Measurements from ENCODE around the gene RERE.
A peak's percentile ranks its signal among the peaks of the same experiment; 100 is the strongest.

The RERE gene

GRCh38 chr1:8560611-8561544 is 256.6 kb downstream of the RERE start:
- 54 to 64% methylated on average over 2 of the region's 2 CpGs for WGBS, 2 experiments
- Histone ChIP-seq H3K9me3 (ENCODE audit: control insufficient read depth, low read length) (no peaks in the 10 kb centered on the region), H3K27me3 (ENCODE audit: control insufficient read depth, insufficient read depth, low read length, poor library complexity, severe bottlenecking) (no peaks in the 10 kb centered on the region), H3K27ac (ENCODE audit: insufficient read depth, low read depth, low read length, poor library complexity, severe bottlenecking) (peak overlapping the region; percentile 66), H3K36me3 (ENCODE audit: control insufficient read depth, insufficient read depth, low read length) (peaks cover 8% of the 10 kb centered on the region), H3K4me3 (ENCODE audit: insufficient read depth, low read depth, low read length) (no peak overlapping the region), H3K4me1 (ENCODE audit: control insufficient read depth, insufficient read depth, low read length) (peaks cover 3% of the 10 kb centered on the region)

GRCh38 chr1:8560035-8560434 is 257.4 kb downstream of the RERE start:
- Histone ChIP-seq H3K27ac (ENCODE audit: insufficient read depth, low read depth, low read length, poor library complexity, severe bottlenecking) (no peak overlapping the region), H3K4me1 (ENCODE audit: control insufficient read depth, insufficient read depth, low read length) (peaks cover 3% of the 10 kb centered on the region), H3K36me3 (ENCODE audit: control insufficient read depth, insufficient read depth, low read length) (peaks cover 8% of the 10 kb centered on the region), H3K27me3 (ENCODE audit: control insufficient read depth, insufficient read depth, low read length, poor library complexity, severe bottlenecking) (no peaks in the 10 kb centered on the region), H3K4me3 (ENCODE audit: insufficient read depth, low read depth, low read length) (no peak overlapping the region), H3K9me3 (ENCODE audit: control insufficient read depth, low read length) (no peaks in the 10 kb centered on the region)
- WGBS, 2 experiments, result 90 to 100% methylated on average over 3 of the region's 4 CpGs

- H3K36me3 ChIP-seq (ENCODE audit: control insufficient read depth, insufficient read depth, low read length), result peaks cover 15% of the 10 kb centered on the region
- no peak overlapping the region for H3K4me3 ChIP-seq (ENCODE audit: insufficient read depth, low read depth, low read length)
- peak overlapping the region; percentile 33 for H3K27ac ChIP-seq (ENCODE audit: insufficient read depth, low read depth, low read length, poor library complexity, severe bottlenecking)
- no peaks in the 10 kb centered on the region for H3K9me3 ChIP-seq (ENCODE audit: control insufficient read depth, low read length)
- no peaks in the 10 kb centered on the region for H3K27me3 ChIP-seq (ENCODE audit: control insufficient read depth, insufficient read depth, low read length, poor library complexity, severe bottlenecking)
- peaks cover 24% of the 10 kb centered on the region for H3K4me1 ChIP-seq (ENCODE audit: control insufficient read depth, insufficient read depth, low read length)
Measured at GRCh38 chr1:8555582-8555981, 261.9 kb downstream of the RERE start.

- WGBS, 2 experiments, result 94 to 98% methylated on average over 2 of the region's 2 CpGs
- Histone ChIP-seq H3K36me3 (ENCODE audit: control insufficient read depth, insufficient read depth, low read length) (peaks cover 15% of the 10 kb centered on the region), H3K4me1 (ENCODE audit: control insufficient read depth, insufficient read depth, low read length) (peaks cover 24% of the 10 kb centered on the region), H3K27me3 (ENCODE audit: control insufficient read depth, insufficient read depth, low read length, poor library complexity, severe bottlenecking) (no peaks in the 10 kb centered on the region), H3K9me3 (ENCODE audit: control insufficient read depth, low read length) (no peaks in the 10 kb centered on the region), H3K4me3 (ENCODE audit: insufficient read depth, low read depth, low read length) (no peak overlapping the region), H3K27ac (ENCODE audit: insufficient read depth, low read depth, low read length, poor library complexity, severe bottlenecking) (peak overlapping the region; percentile 33)
Measured at GRCh38 chr1:8554956-8555534, 262.4 kb downstream of the RERE start.

- WGBS, 2 experiments, result 90% methylated on average over 21 of the region's 21 CpGs
- peak overlapping the region; percentile 45 for H3K27ac ChIP-seq (ENCODE audit: insufficient read depth, low read depth, low read length, poor library complexity, severe bottlenecking)
Measured at GRCh38 chr1:8552820-8553397, 264.5 kb downstream of the RERE start.

GRCh38 chr1:8551613-8552489 is 265.6 kb downstream of the RERE start:
- 38 to 47% methylated on average over 5 to 6 of the region's 6 CpGs for WGBS, 2 experiments
- H3K27ac ChIP-seq (ENCODE audit: insufficient read depth, low read depth, low read length, poor library complexity, severe bottlenecking), result peak overlapping the region; percentile 45

More at GRCh38 chr1:8552820-8553397, 264.5 kb downstream of the RERE start:
- no peak overlapping the region for H3K4me3 ChIP-seq (ENCODE audit: insufficient read depth, low read depth, low read length)
- peaks cover 21% of the 10 kb centered on the region for H3K4me1 ChIP-seq (ENCODE audit: control insufficient read depth, insufficient read depth, low read length)
- no peaks in the 10 kb centered on the region for H3K9me3 ChIP-seq (ENCODE audit: control insufficient read depth, low read length)
- H3K36me3 ChIP-seq (ENCODE audit: control insufficient read depth, insufficient read depth, low read length), result peaks cover 15% of the 10 kb centered on the region
- no peaks in the 10 kb centered on the region for H3K27me3 ChIP-seq (ENCODE audit: control insufficient read depth, insufficient read depth, low read length, poor library complexity, severe bottlenecking)

GRCh38 chr1:8551057-8551456 is 266.4 kb downstream of the RERE start:
- no peak overlapping the region for H3K4me3 ChIP-seq (ENCODE audit: insufficient read depth, low read depth, low read length)
- H3K27ac ChIP-seq (ENCODE audit: insufficient read depth, low read depth, low read length, poor library complexity, severe bottlenecking), result no peak overlapping the region
- no peaks in the 10 kb centered on the region for H3K27me3 ChIP-seq (ENCODE audit: control insufficient read depth, insufficient read depth, low read length, poor library complexity, severe bottlenecking)
- peaks cover 21% of the 10 kb centered on the region for H3K4me1 ChIP-seq (ENCODE audit: control insufficient read depth, insufficient read depth, low read length)
- peaks cover 8% of the 10 kb centered on the region for H3K36me3 ChIP-seq (ENCODE audit: control insufficient read depth, insufficient read depth, low read length)
- WGBS, 2 experiments, result 75 to 85% methylated on average over 2 to 3 of the region's 3 CpGs
- H3K9me3 ChIP-seq (ENCODE audit: control insufficient read depth, low read length), result no peaks in the 10 kb centered on the region

More at GRCh38 chr1:8551613-8552489, 265.6 kb downstream of the RERE start:
- Histone ChIP-seq H3K4me3 (ENCODE audit: insufficient read depth, low read depth, low read length) (no peak overlapping the region), H3K9me3 (ENCODE audit: control insufficient read depth, low read length) (no peaks in the 10 kb centered on the region), H3K27me3 (ENCODE audit: control insufficient read depth, insufficient read depth, low read length, poor library complexity, severe bottlenecking) (no peaks in the 10 kb centered on the region), H3K4me1 (ENCODE audit: control insufficient read depth, insufficient read depth, low read length) (peaks cover 21% of the 10 kb centered on the region), H3K36me3 (ENCODE audit: control insufficient read depth, insufficient read depth, low read length) (peaks cover 15% of the 10 kb centered on the region)

- H3K9me3 ChIP-seq (ENCODE audit: control insufficient read depth, low read length), result no peaks in the 10 kb centered on the region
- H3K27me3 ChIP-seq (ENCODE audit: control insufficient read depth, insufficient read depth, low read length, poor library complexity, severe bottlenecking), result no peaks in the 10 kb centered on the region
- peaks cover 17% of the 10 kb centered on the region for H3K4me1 ChIP-seq (ENCODE audit: control insufficient read depth, insufficient read depth, low read length)
- no peak overlapping the region for H3K4me3 ChIP-seq (ENCODE audit: insufficient read depth, low read depth, low read length)
- H3K27ac ChIP-seq (ENCODE audit: insufficient read depth, low read depth, low read length, poor library complexity, severe bottlenecking), result no peak overlapping the region
- H3K36me3 ChIP-seq (ENCODE audit: control insufficient read depth, insufficient read depth, low read length), result no peaks in the 10 kb centered on the region
- WGBS, 2 experiments, result 93 to 94% methylated on average over 2 to 4 of the region's 4 CpGs
Measured at GRCh38 chr1:8547791-8548190, 269.6 kb downstream of the RERE start.

GRCh38 chr1:8545078-8545477 is 272.4 kb downstream of the RERE start:
- WGBS, 2 experiments, result 96 to 97% methylated on average over 6 of the region's 6 CpGs
- Histone ChIP-seq H3K36me3 (ENCODE audit: control insufficient read depth, insufficient read depth, low read length) (peaks cover 6% of the 10 kb centered on the region), H3K4me1 (ENCODE audit: control insufficient read depth, insufficient read depth, low read length) (no peaks in the 10 kb centered on the region), H3K9me3 (ENCODE audit: control insufficient read depth, low read length) (no peaks in the 10 kb centered on the region), H3K4me3 (ENCODE audit: insufficient read depth, low read depth, low read length) (no peak overlapping the region), H3K27ac (ENCODE audit: insufficient read depth, low read depth, low read length, poor library complexity, severe bottlenecking) (no peak overlapping the region), H3K27me3 (ENCODE audit: control insufficient read depth, insufficient read depth, low read length, poor library complexity, severe bottlenecking) (no peaks in the 10 kb centered on the region)
